Small intestine (tissue), 7 donors: ENCODE measurements around the gene TNKS1BP1. TPM values are rescaled to one million over a fixed set of nuclear protein-coding genes. Genes with fewer than 3 reads are reported as not detected.
A peak's percentile ranks its signal among the peaks of the same experiment; 100 is the strongest.

Experiments used
- DNase-seq, 2 donors: peaks; one replicate each; pipeline versions ENCODE4 v3.0.0 to v3.0.0-alpha.2; 2013
- FAIRE-seq: peaks from 2 replicates; lab custom pipeline; 2012; peaks lifted over from hg19 to GRCh38; lab: Jason Lieb, UNC
- H3K27ac ChIP-seq, 3 donors: one replicate each; pipeline ENCODE4 v1.5.1; 2013; ENCODE audit warnings: low read length in 2 of 3, mild to moderate bottlenecking in 2 of 3, control low read depth in 1 of 3, inconsistent platforms in 1 of 3, low read depth in 1 of 3, moderate library complexity in 1 of 3
- H3K27me3 ChIP-seq, 3 donors: one replicate each; pipeline ENCODE4 v1.6.1; 2013; ENCODE audit warnings: low read length in 3 of 3, inconsistent platforms in 1 of 3; ENCODE audit not compliant: control insufficient read depth in 3 of 3, insufficient read depth in 3 of 3
- H3K36me3 ChIP-seq, 3 donors: one replicate each; pipeline ENCODE4 v1.6.1; 2013; ENCODE audit warnings: low read length in 3 of 3, inconsistent platforms in 1 of 3, low read depth in 1 of 3, mild to moderate bottlenecking in 1 of 3, moderate library complexity in 1 of 3; ENCODE audit not compliant: control insufficient read depth in 3 of 3, insufficient read depth in 2 of 3
- H3K4me1 ChIP-seq, 3 donors: one replicate each; pipeline ENCODE4 v1.6.1; 2013; ENCODE audit warnings: low read length in 2 of 3, inconsistent platforms in 1 of 3, low read depth in 1 of 3, mild to moderate bottlenecking in 1 of 3, moderate library complexity in 1 of 3; ENCODE audit not compliant: control insufficient read depth in 3 of 3, insufficient read depth in 2 of 3
- H3K4me3 ChIP-seq, 3 donors: one replicate each; pipeline ENCODE4 v1.5.1; 2013; ENCODE audit warnings: low read length in 3 of 3, control low read depth in 1 of 3, inconsistent platforms in 1 of 3, low read depth in 1 of 3, mild to moderate bottlenecking in 1 of 3, moderate library complexity in 1 of 3
- H3K9me3 ChIP-seq, 2 donors: one replicate each; pipeline ENCODE4 v1.6.1; 2013; ENCODE audit warnings: low read depth in 1 of 2, low read length in 1 of 2; ENCODE audit not compliant: control insufficient read depth in 2 of 2, insufficient read depth in 1 of 2
- WGBS, 3 donors: extraction: QIAGEN DNeasy Blood & Tissue Kit; methylation state at CpG; one replicate each; pipeline ENCODE4 v1.1.7; 2013; 5-methylcytosine and 5-hydroxymethylcytosine counted together
- polyA plus RNA-seq, 4 donors: library from polyadenylated mRNA; stranded (reverse) in 3 of 4; unstranded in 1 of 4; fragments of 200-250 nt in 3 of 4; fragments of 120-200 nt in 1 of 4; gene quantifications; one replicate each; pipeline versions ENCODE4 v1.2.1 to v1.2.3, GENCODE V29; 2013
- donor health status: healthy with polysubstance abuse.
- donor health status: control.
- donor health status: control.
- donor health status: Bipolar disorder and iron deficiency.
- donor health status: healthy.

TNKS1BP1 gene
- polyA plus RNA-seq, 4 donors: 72.1 to 178 (median 98.6) TPM

- Histone ChIP-seq H3K4me1 (no peaks in the 10 kb centered on the region), H3K27ac (no peak overlapping the region), H3K36me3 (no peaks in the 10 kb centered on the region), H3K4me3 (no peak overlapping the region), H3K9me3 (peaks cover 0 to 6% of the 10 kb centered on the region in 2 donors), H3K27me3 (no peaks in the 10 kb centered on the region)
- FAIRE-seq (no peak), DNase-seq (no peak)
- 86 to 90% (median 86%) methylated on average over 14 of the region's 14 CpGs for WGBS, 3 donors
Measured at GRCh38 chr11:57348636-57349313, 24.0 kb upstream of the TNKS1BP1 start.

GRCh38 chr11:57348052-57348451 is 23.3 kb upstream of the TNKS1BP1 start:
- DNase-seq (no peak), FAIRE-seq (no peak)
- no peaks in the 10 kb centered on the region for H3K4me1 ChIP-seq
- H3K4me3 ChIP-seq: no peak overlapping the region
- peaks cover 0 to 6% of the 10 kb centered on the region in 2 donors for H3K9me3 ChIP-seq
- 63 to 73% (median 69%) methylated on average over 7 of the region's 7 CpGs for WGBS, 3 donors
- no peak overlapping the region for H3K27ac ChIP-seq
- H3K27me3 ChIP-seq: no peaks in the 10 kb centered on the region
- H3K36me3 ChIP-seq: no peaks in the 10 kb centered on the region

- Histone ChIP-seq H3K27ac (no peak overlapping the region), H3K4me1 (no peaks in the 10 kb centered on the region), H3K4me3 (no peak overlapping the region), H3K9me3 (peaks cover 0 to 6% of the 10 kb centered on the region in 2 donors), H3K36me3 (no peaks in the 10 kb centered on the region), H3K27me3 (no peaks in the 10 kb centered on the region)
- FAIRE-seq: no peak
- WGBS, 3 donors: 84 to 88% (median 86%) methylated on average over 9 of the region's 9 CpGs
- no peak for DNase-seq
Measured at GRCh38 chr11:57347336-57347735, 22.6 kb upstream of the TNKS1BP1 start.

GRCh38 chr11:57345555-57346211 is 20.9 kb upstream of the TNKS1BP1 start:
- H3K27me3 ChIP-seq: peaks cover 0 to under 1% (median 0%) of the 10 kb centered on the region in 3 donors
- peak; percentile 80 to 88 for DNase-seq
- FAIRE-seq: no peak
- H3K4me3 ChIP-seq: no peak overlapping the region
- no peaks in the 10 kb centered on the region for H3K4me1 ChIP-seq
- no peak overlapping the region for H3K27ac ChIP-seq
- H3K9me3 ChIP-seq: peaks cover 0 to under 1% of the 10 kb centered on the region in 2 donors
- 12 to 18% (median 18%) methylated on average over 11 of the region's 11 CpGs for WGBS, 3 donors
- no peaks in the 10 kb centered on the region for H3K36me3 ChIP-seq

GRCh38 chr11:57344826-57345225 is 20.1 kb upstream of the TNKS1BP1 start:
- DNase-seq (no peak), FAIRE-seq (no peak)
- Histone ChIP-seq H3K4me1 (no peaks in the 10 kb centered on the region), H3K36me3 (no peaks in the 10 kb centered on the region), H3K27me3 (peaks cover 0 to 7% (median 0%) of the 10 kb centered on the region in 3 donors), H3K27ac (no peak overlapping the region), H3K9me3 (no peaks in the 10 kb centered on the region), H3K4me3 (no peak overlapping the region)
- 91 to 96% (median 95%) methylated on average over 10 of the region's 10 CpGs for WGBS, 3 donors

- DNase-seq (no peak), FAIRE-seq (no peak)
- H3K27ac ChIP-seq: no peak overlapping the region
- no peaks in the 10 kb centered on the region for H3K9me3 ChIP-seq
- H3K36me3 ChIP-seq: no peaks in the 10 kb centered on the region
- H3K4me1 ChIP-seq: no peaks in the 10 kb centered on the region
- WGBS, 3 donors: 81 to 88% (median 82%) methylated on average over 7 of the region's 7 CpGs
- no peak overlapping the region for H3K4me3 ChIP-seq
- H3K27me3 ChIP-seq: peaks cover 0 to 7% (median 0%) of the 10 kb centered on the region in 3 donors
Measured at GRCh38 chr11:57343825-57344224, 19.1 kb upstream of the TNKS1BP1 start.

GRCh38 chr11:57342702-57343101 is 17.9 kb upstream of the TNKS1BP1 start:
- no peak overlapping the region for H3K27ac ChIP-seq
- 84 to 89% (median 84%) methylated on average over 11 of the region's 11 CpGs for WGBS, 3 donors
- H3K9me3 ChIP-seq: no peaks in the 10 kb centered on the region
- no peak overlapping the region for H3K4me3 ChIP-seq
- peaks cover 0 to 7% (median 0%) of the 10 kb centered on the region in 3 donors for H3K27me3 ChIP-seq
- FAIRE-seq (no peak), DNase-seq (no peak)
- H3K36me3 ChIP-seq: no peaks in the 10 kb centered on the region
- no peaks in the 10 kb centered on the region for H3K4me1 ChIP-seq

GRCh38 chr11:57341250-57341808 is 16.6 kb upstream of the TNKS1BP1 start:
- 73 to 80% (median 75%) methylated on average over 6 of the region's 6 CpGs for WGBS, 3 donors

More at GRCh38 chr11:57341250-57341808, 16.6 kb upstream of the TNKS1BP1 start:
- no peaks in the 10 kb centered on the region for H3K36me3 ChIP-seq
- no peaks in the 10 kb centered on the region for H3K9me3 ChIP-seq
- no peak for DNase-seq
- H3K4me3 ChIP-seq: no peak overlapping the region
- no peak for FAIRE-seq
- H3K27me3 ChIP-seq: peaks cover 0 to 7% (median 0%) of the 10 kb centered on the region in 3 donors
- no peak overlapping the region for H3K27ac ChIP-seq
- H3K4me1 ChIP-seq: peaks cover 0 to under 1% (median 0%) of the 10 kb centered on the region in 3 donors
